GM12873 (cell line): ENCODE results near the gene NUDC.

Experiments
- CTCF ChIP-seq: IDR thresholded peaks from 2 replicates; pipeline ENCODE4 v1.5.1; 2012; ENCODE audit warnings: low read depth, mild to moderate bottlenecking, moderate library complexity, low read length, control low read depth; ENCODE audit not compliant: insufficient read depth; ENCODE audit errors: missing control alignments

NUDC gene

GRCh38 chr1:26981146-26981846 is 59.8 kb downstream of the NUDC start:
- TF ChIP-seq CTCF: no peak

- no peak for TF ChIP-seq CTCF
Observed at GRCh38 chr1:26983863-26984262, 62.3 kb downstream of the NUDC start.

GRCh38 chr1:26984291-26984690 is 62.7 kb downstream of the NUDC start:
- no peak for TF ChIP-seq CTCF

- TF ChIP-seq CTCF: no peak
Observed at GRCh38 chr1:26986658-26987057, 65.1 kb downstream of the NUDC start.

- no peak for TF ChIP-seq CTCF
Observed at GRCh38 chr1:26991310-26992116, 70.0 kb downstream of the NUDC start.

- no peak for TF ChIP-seq CTCF
Observed at GRCh38 chr1:26993237-26994019, 71.9 kb downstream of the NUDC start, which contains the start of gene TRNP1. Gene TRNP1, plus strand, starts transcription at chr1:26993692. Its CDS starts 95 bp downstream, at chr1:26993787.

GRCh38 chr1:26994020-26994786 is 72.7 kb downstream of the NUDC start:
- no peak for TF ChIP-seq CTCF
